ENCODE measurements around the gene CHCHD2. TPM values are rescaled to one million over a fixed set of nuclear protein-coding genes. Genes with fewer than 3 reads are reported as not detected.

Gene CHCHD2
- total and polyA plus RNA-seq, 2 of the 13 experiments (the other 11 are each of a cell fraction or from before 2014, with no cell fraction given) = 330 to 572 TPM

GRCh38 chr7:56063500-56063881, 42.8 kb downstream of the CHCHD2 start (continued):
- TF ChIP-seq EHMT2 (IDR thresholded peaks at IDR 0.05; ENCODE audit: borderline replicate concordance, low read depth, low read length) = no peak
- 0 out of 2 replicates have a peak, but pooled peaks have one; percentile 27 for TF ChIP-seq ZNF383 (CRISPR knock-in tag; IDR thresholded peaks at IDR 0.05; ENCODE audit: borderline replicate concordance)
- TF ChIP-seq ZNF674 (CRISPR knock-in tag; IDR thresholded peaks at IDR 0.05; ENCODE audit: low read depth) = 0 out of 2 replicates have a peak, but pooled peaks have one; percentile 1
- 0 out of 2 replicates have a peak, but pooled peaks have one; percentile 13 for TF ChIP-seq ZNF878 (CRISPR knock-in tag; IDR thresholded peaks at IDR 0.05)
- no peak for TF ChIP-seq KLF6 (CRISPR knock-in tag; IDR thresholded peaks at IDR 0.05)
- no peak for TF ChIP-seq SMAD1 (CRISPR knock-in tag; IDR thresholded peaks at IDR 0.05; ENCODE audit: borderline replicate concordance, low read depth)
- TF ChIP-seq ELF3 (CRISPR knock-in tag; IDR thresholded peaks at IDR 0.05) = no peak
- no peak for TF ChIP-seq EEA1 (CRISPR knock-in tag; IDR thresholded peaks at IDR 0.05; ENCODE audit: borderline replicate concordance)
- 0 out of 2 replicates have a peak, but pooled peaks have one; percentile 6 for TF ChIP-seq ZFP1 (CRISPR knock-in tag; IDR thresholded peaks at IDR 0.05)
- peak; percentile 1 for TF ChIP-seq ZNF18 (CRISPR knock-in tag; IDR thresholded peaks at IDR 0.05; ENCODE audit: insufficient replicate concordance)

GRCh38 chr7:56062382-56062781, 43.9 kb downstream of the CHCHD2 start:
- Histone ChIP-seq H3K27me3 (ENCODE audit: control insufficient read depth in 1 of 2, insufficient read depth in 2 of 2, low read length in 2 of 2) (no peaks in the 10 kb centered on the region), H3K4me1 (ENCODE audit: insufficient read depth, low read length) (peaks cover 80% of the 10 kb centered on the region), H3K9me3 (ENCODE audit: low read length) (no peaks in the 10 kb centered on the region), H3K36me3 (replicated peaks in 1 of 2; ENCODE audit: control insufficient read depth in 1 of 2, insufficient read depth in 2 of 2, low read length in 2 of 2) (peaks cover 3 to 41% of the 10 kb centered on the region in 2 experiments), H3K79me2 (ENCODE audit: insufficient read depth, low read length) (peaks cover 8% of the 10 kb centered on the region), H2AFZ (ENCODE audit: low read length) (no peak overlapping the region), H3K27ac (ENCODE audit: extremely low read length, insufficient read depth, low read length) (peak overlapping the region; percentile 47), H4K20me1 (ENCODE audit: insufficient read depth, low read length) (peaks cover 4% of the 10 kb centered on the region; the same call in 1 of the 2 replicates), H3K4me2 (ENCODE audit: low read depth, low read length) (peak overlapping the region; percentile 15; the same call in 1 of the 2 replicates), H3K9ac (ENCODE audit: insufficient read depth, low read depth, low read length) (no peak overlapping the region), H3K4me3 (replicated peaks in 1 of 3; ENCODE audit: insufficient read depth in 1 of 3, low read depth in 2 of 3, low read length in 3 of 3) (no peak overlapping the region; a peak in 1 of 6 replicates)
- 54% methylated on average over 2 of the region's 2 CpGs for WGBS (ENCODE audit: low lambda C conversion rate)
- FAIRE-seq (no peak), DNase-seq (ENCODE audit: low spot score) (peak; percentile 71), ATAC-seq (no peak)
- intact Hi-C loops (cut with micrococcal nuclease; ENCODE audit: unreplicated experiment) = loop anchor here (1.0 to 2.0 kb wide), 2 partner anchors 11 to 34 kb away; partner anchors contain the start of genes CCT6A and PSPH
- ChIA-PET CTCF (ENCODE audit: low intra/inter-chr PET ratio, low total read pairs) (no interaction called here), POLR2A (interaction anchor here (0.9 to 6.7 kb wide), 7 partner anchors 9 to 97 kb away, joined by 3 to 144 read pairs (median 21); partner anchors contain the start of genes CCT6A, NIPSNAP2 and PSPH)
- in situ Hi-C loops (cut with HindIII; ENCODE audit: extremely low pct_ligation_motif_present, low pct_unique_long_range_greater_than_20kb) = no loop called here
- no TSS peak for BruUV-seq (replicated peaks)
- TF ChIP-seq RERE (CRISPR knock-in tag; IDR thresholded peaks at IDR 0.05; ENCODE audit: low read depth) (no peak), ZBTB20 (CRISPR knock-in tag; IDR thresholded peaks at IDR 0.05; ENCODE audit: borderline replicate concordance, low read depth) (no peak), ATM (IDR thresholded peaks at IDR 0.05; ENCODE audit: borderline replicate concordance) (no peak), UBTF (CRISPR knock-in tag; IDR thresholded peaks at IDR 0.05) (no peak)

Data from HepG2 (cell line).